Cardiac septum (tissue), 1 donor: ENCODE measurements around the gene FCGBP. TPM values are rescaled to one million over a fixed set of nuclear protein-coding genes. Genes with fewer than 3 reads are reported as not detected.
"Not testable (repeated sequence)": the region's sequence is repeated elsewhere in the genome, so short reads cannot be mapped to it uniquely, and the experiment has no call there.

Experiments used
- DNase-seq: peaks from one replicate; pipeline ENCODE4 v3.0.0-alpha.2; 2020; ENCODE audit warnings: low spot score
- intact Hi-C: fragments of 100-400 bp; cut with DNase I; formaldehyde crosslinking; loops from one replicate; pipeline ENCODE4 v1.14.0; 2022
- total RNA-seq: library from RNA; stranded (reverse); fragmentation: NEBNext Ultra II Directional; extraction: Animal tissue kit (Norgen Biotek cat#: 25700); gene quantifications from one replicate; pipeline ENCODE4 v1.2.1, GENCODE V29; 2021
- donor health status: DM: no; HTN: no; CAD: no.

Gene FCGBP
- total RNA-seq, 1 donor from 2014 or later: 14.2 TPM

GRCh38 chr19:39897511-39898245 is 36.8 kb downstream of the FCGBP start:
- intact Hi-C loops, DNase-seq: not testable (repeated sequence)

- not testable (repeated sequence) for DNase-seq
Measured at GRCh38 chr19:39895096-39895495, 39.3 kb downstream of the FCGBP start.

GRCh38 chr19:39894236-39894606 is 40.2 kb downstream of the FCGBP start:
- intact Hi-C loops, DNase-seq: not testable (repeated sequence)

More at GRCh38 chr19:39895096-39895495, 39.3 kb downstream of the FCGBP start:
- intact Hi-C loops: not testable (repeated sequence)

GRCh38 chr19:39893366-39894235 is 40.8 kb downstream of the FCGBP start:
- DNase-seq: peak; percentile 69
- intact Hi-C loops: not testable (repeated sequence)

- intact Hi-C loops, DNase-seq: not testable (repeated sequence)
Measured at GRCh38 chr19:39892506-39892902, 41.9 kb downstream of the FCGBP start.

GRCh38 chr19:39891660-39892505 is 42.6 kb downstream of the FCGBP start:
- intact Hi-C loops: not testable (repeated sequence)
- DNase-seq: peak; percentile 78

GRCh38 chr19:39890755-39891551 is 43.5 kb downstream of the FCGBP start:
- intact Hi-C loops: no loop called here
- no peak for DNase-seq

GRCh38 chr19:39889872-39890754 is 44.3 kb downstream of the FCGBP start:
- intact Hi-C loops, DNase-seq: not testable (repeated sequence)

- intact Hi-C loops: not testable (repeated sequence)
Measured at GRCh38 chr19:39887456-39887951, 46.9 kb downstream of the FCGBP start.

GRCh38 chr19:39885821-39886554 is 48.4 kb downstream of the FCGBP start:
- DNase-seq, intact Hi-C loops: not testable (repeated sequence)

More at GRCh38 chr19:39887456-39887951, 46.9 kb downstream of the FCGBP start:
- DNase-seq: not testable (repeated sequence)

- intact Hi-C loops: not testable (repeated sequence)
- DNase-seq: peak; percentile 69
Measured at GRCh38 chr19:39884721-39885120, 49.7 kb downstream of the FCGBP start.

Other genes starting within 250 kb of the FCGBP start
- gene LGALS14, start 230.2 kb downstream of the FCGBP start, total RNA-seq: not detected
- 0.94 TPM for gene CLC, start 196.6 kb downstream of the FCGBP start, total RNA-seq
- gene LEUTX, start 155.8 kb downstream of the FCGBP start, total RNA-seq: not detected
- 31.2 TPM for gene DYRK1B, start 100.5 kb downstream of the FCGBP start, total RNA-seq
- 64.8 TPM for gene FBL, start 88.3 kb downstream of the FCGBP start, total RNA-seq
- 70.2 TPM for gene PSMC4, start 36.5 kb upstream of the FCGBP start, total RNA-seq
- gene ZNF546, start 62.4 kb upstream of the FCGBP start, total RNA-seq: 10.1 TPM
- 23.9 TPM for gene ZNF780B, start 121.6 kb upstream of the FCGBP start, total RNA-seq
- gene ZNF780A, start 156.3 kb upstream of the FCGBP start, total RNA-seq: 11.2 TPM